Aorta (tissue), 5 donors: ENCODE measurements around the gene DEFB132. TPM values are rescaled to one million over a fixed set of nuclear protein-coding genes. Genes with fewer than 3 reads are reported as not detected.

Source experiments
- ATAC-seq: fragments of 200-7000 bp; cut with Tn5 transposase; one replicate; pipeline ENCODE4 v1.9.1; 2022; ENCODE audit warnings: moderate library complexity; ENCODE audit not compliant: low FRiP score
- DNase-seq, 2 donors: peaks; one replicate each; pipeline ENCODE4 v3.0.0-alpha.2; 2020
- H3K27ac ChIP-seq, 2 donors: one replicate each; pipeline ENCODE4 v1.5.1; 2013; ENCODE audit warnings: low read length in 2 of 2, mild to moderate bottlenecking in 2 of 2, moderate library complexity in 2 of 2, control low read depth in 1 of 2, inconsistent platforms in 1 of 2, low read depth in 1 of 2
- H3K27me3 ChIP-seq, 2 donors: one replicate each; pipeline ENCODE4 v1.6.1; 2013; ENCODE audit warnings: control low read depth in 1 of 2, low read length in 1 of 2, mild to moderate bottlenecking in 1 of 2, moderate library complexity in 1 of 2; ENCODE audit not compliant: insufficient read depth in 2 of 2, control insufficient read depth in 1 of 2
- H3K36me3 ChIP-seq, 2 donors: one replicate each; pipeline ENCODE4 v1.6.1; 2013; ENCODE audit warnings: control low read depth in 1 of 2, low read length in 1 of 2, mild to moderate bottlenecking in 1 of 2; ENCODE audit not compliant: insufficient read depth in 2 of 2, control insufficient read depth in 1 of 2
- H3K4me1 ChIP-seq, 2 donors: one replicate each; pipeline ENCODE4 v1.6.1; 2013; ENCODE audit warnings: low read length in 2 of 2, control low read depth in 1 of 2, mild to moderate bottlenecking in 1 of 2, moderate library complexity in 1 of 2; ENCODE audit not compliant: insufficient read depth in 2 of 2, control insufficient read depth in 1 of 2
- H3K4me3 ChIP-seq, 2 donors: one replicate each; pipeline ENCODE4 v1.5.1; 2013; ENCODE audit warnings: low read length in 2 of 2, control low read depth in 1 of 2, mild to moderate bottlenecking in 1 of 2
- H3K9me3 ChIP-seq: one replicate; pipeline ENCODE4 v1.6.1; 2013; ENCODE audit warnings: mild to moderate bottlenecking, low read length; ENCODE audit not compliant: control insufficient read depth
- WGBS, 2 donors: extraction: QIAGEN DNeasy Blood & Tissue Kit; methylation state at CpG; one replicate each; pipeline ENCODE4 v1.1.7; 2013; 5-methylcytosine and 5-hydroxymethylcytosine counted together
- intact Hi-C, 2 donors: fragments of 100-400 bp; cut with DNase I; formaldehyde crosslinking; loops; one replicate each; pipeline versions ENCODE4 v1.14.2 to v1.15.0; 2022
- polyA plus RNA-seq, 2 donors: library from polyadenylated mRNA; stranded (reverse); fragments of 200-250 nt; gene quantifications; one replicate each; pipeline ENCODE4 v1.2.3, GENCODE V29; 2013
- total RNA-seq, 2 donors: library from RNA; stranded (reverse); fragmentation: NEBNext Ultra II Directional; extraction: Animal tissue kit (Norgen Biotek cat#: 25700); gene quantifications; one replicate each; pipeline ENCODE4 v1.2.1, GENCODE V29; 2021
- donor health status: healthy with polysubstance abuse.
- donor health status: Bipolar disorder and iron deficiency.
- donor health status: DM: no; HTN: no; CAD: no.
- donor health status: DM: no; HTN: no; CAD: no.
- donor health status: DM: yes; HTN: yes; CAD: no.

The DEFB132 gene
- total and polyA plus RNA-seq, 4 donors = not detected

- H3K36me3 ChIP-seq = no peaks in the 10 kb centered on the region
- H3K4me1 ChIP-seq = no peaks in the 10 kb centered on the region
- 56 to 63% methylated on average over 3 of the region's 3 CpGs for WGBS, 2 donors
- no peaks in the 10 kb centered on the region for H3K9me3 ChIP-seq
- intact Hi-C loops = no loop called here
- no peak overlapping the region for H3K27ac ChIP-seq
- H3K4me3 ChIP-seq = no peak overlapping the region
- DNase-seq = no peak
- ATAC-seq = no peak
- no peaks in the 10 kb centered on the region for H3K27me3 ChIP-seq
Measured at GRCh38 chr20:284172-284571, 26.6 kb downstream of the DEFB132 start.

GRCh38 chr20:286508-286907, 29.0 kb downstream of the DEFB132 start:
- Histone ChIP-seq H3K9me3 (no peaks in the 10 kb centered on the region), H3K4me1 (no peaks in the 10 kb centered on the region), H3K36me3 (no peaks in the 10 kb centered on the region), H3K27me3 (no peaks in the 10 kb centered on the region), H3K4me3 (no peak overlapping the region), H3K27ac (no peak overlapping the region)
- ATAC-seq (no peak), DNase-seq (no peak)
- intact Hi-C loops = no loop called here
- WGBS, 2 donors = 93 to 95% methylated on average over 2 of the region's 2 CpGs

GRCh38 chr20:288956-289692, 31.6 kb downstream of the DEFB132 start:
- ATAC-seq (no peak), DNase-seq (no peak)
- H3K4me1 ChIP-seq = no peaks in the 10 kb centered on the region
- intact Hi-C loops = no loop called here
- H3K36me3 ChIP-seq = no peaks in the 10 kb centered on the region
- no peaks in the 10 kb centered on the region for H3K27me3 ChIP-seq
- no peak overlapping the region for H3K27ac ChIP-seq
- no peak overlapping the region for H3K4me3 ChIP-seq
- WGBS, 2 donors = 78 to 79% methylated on average over 3 of the region's 3 CpGs
- H3K9me3 ChIP-seq = no peaks in the 10 kb centered on the region

GRCh38 chr20:289693-290083, 32.2 kb downstream of the DEFB132 start:
- Histone ChIP-seq H3K9me3 (no peaks in the 10 kb centered on the region), H3K4me3 (peak overlapping the region; percentile 38 to 79), H3K4me1 (no peaks in the 10 kb centered on the region), H3K27ac (peak overlapping the region in 1 of 2 donors; percentile 11), H3K27me3 (no peaks in the 10 kb centered on the region), H3K36me3 (no peaks in the 10 kb centered on the region)
- WGBS, 2 donors = 32 to 36% methylated on average over 2 of the region's 2 CpGs
- intact Hi-C loops = no loop called here
- no peak for ATAC-seq
- no peak for DNase-seq

- intact Hi-C loops = no loop called here
- Histone ChIP-seq H3K4me3 (peak within 1 kb of the TSS; percentile 38 to 79), H3K36me3 (no peaks in the 10 kb centered on the region), H3K4me1 (no peaks in the 10 kb centered on the region), H3K9me3 (no peaks in the 10 kb centered on the region), H3K27me3 (no peaks in the 10 kb centered on the region), H3K27ac (peak within 1 kb of the TSS in 1 of 2 donors; percentile 68)
- 1% methylated on average over 43 of the region's 43 CpGs for WGBS, 2 donors
- peak; percentile 98 for ATAC-seq
- DNase-seq = peak; percentile 96 to 97
Measured at GRCh38 chr20:290084-290831, 32.7 kb downstream of the DEFB132 start, which contains the start of gene C20orf96. TSS of gene C20orf96 (minus strand) at chr20:290750. CDS start at chr20:290610, 140 bp downstream.

DNA sequence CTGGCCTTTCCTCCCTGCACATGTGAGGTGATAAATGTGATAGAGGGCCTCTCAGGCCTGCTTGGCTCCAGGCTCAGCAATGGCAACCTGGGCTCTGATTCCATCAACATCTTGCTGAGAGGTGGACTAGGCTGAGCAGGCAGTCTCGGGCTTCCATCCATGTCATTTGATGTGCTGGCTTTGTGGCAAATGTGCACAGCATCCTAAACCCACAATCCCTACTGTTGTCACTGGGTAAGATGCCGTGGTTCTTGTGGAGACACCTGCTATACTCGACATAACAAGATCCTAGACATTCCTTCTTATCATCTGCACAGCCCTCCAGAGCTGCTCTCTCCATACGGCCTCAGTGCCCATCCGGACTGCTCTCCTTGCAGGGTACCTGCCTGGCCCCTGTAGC, 37.1 kb downstream of the DEFB132 start:
- intact Hi-C loops = no loop called here
- DNase-seq = peak in 1 of 2 donors; percentile 39
- no peaks in the 10 kb centered on the region for H3K36me3 ChIP-seq
- H3K4me1 ChIP-seq = no peaks in the 10 kb centered on the region
- no peak overlapping the region for H3K4me3 ChIP-seq
- ATAC-seq = no peak
- H3K27me3 ChIP-seq = no peaks in the 10 kb centered on the region
- no peak overlapping the region for H3K27ac ChIP-seq
- H3K9me3 ChIP-seq = no peaks in the 10 kb centered on the region
- 90 to 91% methylated on average over 5 of the region's 5 CpGs for WGBS, 2 donors

GRCh38 chr20:295804-296203, 38.3 kb downstream of the DEFB132 start:
- Histone ChIP-seq H3K36me3 (no peaks in the 10 kb centered on the region), H3K27me3 (no peaks in the 10 kb centered on the region), H3K9me3 (no peaks in the 10 kb centered on the region), H3K27ac (no peak overlapping the region), H3K4me3 (no peak overlapping the region), H3K4me1 (peaks cover 0 to 4% of the 10 kb centered on the region in 2 donors)
- WGBS, 2 donors = 87 to 90% methylated on average over 4 of the region's 4 CpGs
- intact Hi-C loops = no loop called here
- no peak for ATAC-seq
- DNase-seq = no peak

DNA sequence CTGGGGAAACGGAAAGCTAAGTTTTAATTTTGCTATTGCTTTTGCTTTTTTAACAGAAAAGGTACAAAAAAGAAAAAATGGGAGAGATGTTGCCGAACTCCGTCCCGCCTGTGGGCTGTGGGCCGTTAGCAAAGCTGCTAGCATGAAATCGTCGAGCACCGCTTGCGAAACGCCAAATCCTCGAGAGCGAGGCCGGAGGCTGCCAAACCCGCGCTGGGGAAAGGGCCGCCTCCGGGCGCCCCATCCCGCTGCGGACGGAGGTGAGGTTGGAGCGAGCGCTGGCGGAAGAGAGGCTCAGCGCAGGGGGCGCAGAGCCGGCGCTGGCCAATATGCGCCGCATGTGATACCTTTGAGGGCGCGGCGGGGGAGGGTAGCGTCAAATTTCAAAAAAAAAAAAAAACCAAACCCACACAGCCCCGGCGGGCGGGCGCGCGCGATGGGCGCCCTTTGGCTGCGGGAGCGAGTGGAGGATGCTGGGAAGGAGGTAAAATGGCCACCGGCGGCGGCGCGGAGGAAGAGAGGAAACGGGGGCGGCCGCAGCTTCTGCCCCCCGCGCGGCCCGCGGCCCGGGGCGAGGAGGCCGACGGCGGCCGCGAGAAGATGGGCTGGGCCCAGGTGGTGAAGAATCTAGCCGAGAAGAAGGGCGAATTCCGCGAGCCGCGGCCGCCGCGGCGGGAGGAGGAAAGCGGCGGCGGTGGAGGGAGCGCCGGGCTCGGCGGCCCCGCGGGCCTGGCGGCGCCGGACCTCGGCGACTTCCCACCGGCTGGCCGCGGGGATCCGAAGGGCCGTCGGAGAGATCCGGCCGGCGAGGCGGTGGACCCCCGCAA, 39.8 kb downstream of the DEFB132 start, which contains the start of gene ZCCHC3:
TSS of gene ZCCHC3 (plus strand) at position 473 of the 827 bp plus-strand sequence. CDS start at position 490, 17 bp downstream.
- H3K9me3 ChIP-seq = no peaks in the 10 kb centered on the region
- peak within 1 kb of the TSS; percentile 85 to 88 for H3K27ac ChIP-seq
- no peaks in the 10 kb centered on the region for H3K36me3 ChIP-seq
- 0 to 1% methylated on average over 64 to 99 of the region's 99 CpGs for WGBS, 2 donors
- intact Hi-C loops = no loop called here
- ATAC-seq = peak; percentile 96
- DNase-seq = peak; percentile 92 to 96
- no peaks in the 10 kb centered on the region for H3K27me3 ChIP-seq
- H3K4me1 ChIP-seq = peaks cover 0 to 4% of the 10 kb centered on the region in 2 donors
- peak within 1 kb of the TSS; percentile 87 to 90 for H3K4me3 ChIP-seq
